Heart left ventricle (tissue), 13 donors: ENCODE data around the gene NAALADL2.

Source experiments
- CTCF ChIP-seq, 12 donors: fragments of 200-600 bp; sonication (generic) in 4 of 12; IDR thresholded peaks; one replicate each; pipeline versions ENCODE4 v1.5.0 to v1.8.0; 2018 to 2022; ENCODE audit warnings: antibody characterized with exemption in 12 of 12, mild to moderate bottlenecking in 5 of 12
- POLR2A ChIP-seq, 2 donors: fragments of 450-650 bp; IDR thresholded peaks; one replicate each; pipeline ENCODE4 v1.6.1; 2017; ENCODE audit warnings: antibody characterized with exemption in 2 of 2, mild to moderate bottlenecking in 2 of 2, moderate library complexity in 2 of 2
- donor health status: ischemic (EF 13 %, LVEDD 7.1; RV severe dilation, severe dysfunction).
- donor health status: DM: no; HTN: yes; CAD: no.
- donor health status: DM: no; HTN: no; CAD: no.
- donor health status: ischemic (EF 25% LVEDD 6.9; RV normal size, moderate dysfunction).
- donor health status: ischemic (EF 25% LVEDD 5.7; RV mildly dilated, moderate dysfunction).
- donor health status: ischemic (EF 35%, LVEDD 5.7; RV mildly dilated, moderate dysfunction).
- donor health status: nonischemic (EF 11% LVEDD 7.7; RV severe dilation, severe dysfunction).
- donor health status: DM: yes; HTN: yes; CAD: no.
- donor health status: PGD.
- donor health status: ischemic (EF 29% LVEDD 5.4; RV normal size, mild dysfunction).
- donor health status: nonischemic (EF 23%, LVEDD 6.1; RV moderate dilation, normal function).

GRCh38 chr3:175411946-175412345 lies 552.8 kb downstream of the NAALADL2 start:
- TF ChIP-seq CTCF (IDR thresholded peaks at IDR 0.05) = no peak
- no peak for TF ChIP-seq POLR2A (IDR thresholded peaks at IDR 0.05)
